ENCODE measurements around the gene KCNQ1.

The KCNQ1 gene

GRCh38 chr11:2534957-2535672 is 90.3 kb downstream of the KCNQ1 start:
- no peaks in the 10 kb centered on the region for H3K9me3 ChIP-seq (ENCODE audit: severe bottlenecking)
- no peaks in the 10 kb centered on the region for H3K27me3 ChIP-seq (ENCODE audit: insufficient read depth, poor library complexity, severe bottlenecking)
- ATAC-seq (ENCODE audit: low read depth) (no peak), DNase-seq (ENCODE audit: low spot score) (peak; percentile 24)
- peaks cover 17% of the 10 kb centered on the region for H3K4me1 ChIP-seq (ENCODE audit: insufficient read depth, poor library complexity, severe bottlenecking)
- no peak for TF ChIP-seq CTCF (IDR thresholded peaks at IDR 0.05; ENCODE audit: poor library complexity, severe bottlenecking)
- no peak overlapping the region for H3K27ac ChIP-seq (ENCODE audit: poor library complexity, severe bottlenecking)
- H3K4me3 ChIP-seq (ENCODE audit: severe bottlenecking), result no peak overlapping the region
- no peaks in the 10 kb centered on the region for H3K36me3 ChIP-seq (ENCODE audit: low read depth)

GRCh38 chr11:2535673-2536439 is 91.0 kb downstream of the KCNQ1 start:
- Histone ChIP-seq H3K4me3 (ENCODE audit: severe bottlenecking) (no peak overlapping the region), H3K36me3 (ENCODE audit: low read depth) (no peaks in the 10 kb centered on the region), H3K9me3 (ENCODE audit: severe bottlenecking) (no peaks in the 10 kb centered on the region), H3K27me3 (ENCODE audit: insufficient read depth, poor library complexity, severe bottlenecking) (no peaks in the 10 kb centered on the region), H3K4me1 (ENCODE audit: insufficient read depth, poor library complexity, severe bottlenecking) (peaks cover 17% of the 10 kb centered on the region), H3K27ac (ENCODE audit: poor library complexity, severe bottlenecking) (no peak overlapping the region)
- DNase-seq (ENCODE audit: low spot score), result peak; percentile 52
- TF ChIP-seq CTCF (IDR thresholded peaks at IDR 0.05; ENCODE audit: poor library complexity, severe bottlenecking), result no peak
- ATAC-seq (ENCODE audit: low read depth), result no peak

- no peaks in the 10 kb centered on the region for H3K27me3 ChIP-seq (ENCODE audit: insufficient read depth, poor library complexity, severe bottlenecking)
Observed at GRCh38 chr11:2536440-2536989, 91.7 kb downstream of the KCNQ1 start.

GRCh38 chr11:2537010-2537705 is 92.3 kb downstream of the KCNQ1 start:
- DNase-seq (ENCODE audit: low spot score), result peak; percentile 20
- no peaks in the 10 kb centered on the region for H3K9me3 ChIP-seq (ENCODE audit: severe bottlenecking)
- no peak overlapping the region for H3K4me3 ChIP-seq (ENCODE audit: severe bottlenecking)
- no peak for ATAC-seq (ENCODE audit: low read depth)
- no peaks in the 10 kb centered on the region for H3K27me3 ChIP-seq (ENCODE audit: insufficient read depth, poor library complexity, severe bottlenecking)
- TF ChIP-seq CTCF (IDR thresholded peaks at IDR 0.05; ENCODE audit: poor library complexity, severe bottlenecking), result no peak
- H3K4me1 ChIP-seq (ENCODE audit: insufficient read depth, poor library complexity, severe bottlenecking), result peaks cover 17% of the 10 kb centered on the region
- H3K27ac ChIP-seq (ENCODE audit: poor library complexity, severe bottlenecking), result no peak overlapping the region
- no peaks in the 10 kb centered on the region for H3K36me3 ChIP-seq (ENCODE audit: low read depth)

More at GRCh38 chr11:2536440-2536989, 91.7 kb downstream of the KCNQ1 start:
- Histone ChIP-seq H3K36me3 (ENCODE audit: low read depth) (no peaks in the 10 kb centered on the region), H3K27ac (ENCODE audit: poor library complexity, severe bottlenecking) (no peak overlapping the region), H3K4me3 (ENCODE audit: severe bottlenecking) (no peak overlapping the region), H3K4me1 (ENCODE audit: insufficient read depth, poor library complexity, severe bottlenecking) (peaks cover 17% of the 10 kb centered on the region), H3K9me3 (ENCODE audit: severe bottlenecking) (no peaks in the 10 kb centered on the region)
- TF ChIP-seq CTCF (IDR thresholded peaks at IDR 0.05; ENCODE audit: poor library complexity, severe bottlenecking), result no peak
- ATAC-seq (ENCODE audit: low read depth) (no peak), DNase-seq (ENCODE audit: low spot score) (no peak)
